IMR-90 (cell line): ENCODE data around the gene NFE2L1. TPM values are rescaled to one million over a fixed set of nuclear protein-coding genes. Genes with fewer than 3 reads are reported as not detected.

Experiments used
- ATAC-seq: fragments of 200-7000 bp; cut with Tn5 transposase; 2 replicates; pipeline ENCODE4 v1.9.1; 2020; ENCODE audit warnings: low read depth, mild to moderate bottlenecking, moderate library complexity
- Bru-seq: library from RNA; stranded (reverse); fragments of 400-500 nt; gene quantifications from one replicate; lab custom pipeline; 2021; lab: Mats Ljungman, UMichigan
- BruChase-seq, 2 experiments: library from RNA; stranded (reverse); fragments of 400-500 nt; gene quantifications; one replicate each; lab custom pipeline; 2021; lab: Mats Ljungman, UMichigan
- BruUV-seq: library from RNA; stranded (reverse); fragments of 400-500 nt; replicated peaks from 2 replicates; lab custom pipeline; 2021; lab: Mats Ljungman, UMichigan
- CTCF ChIA-PET: fragments of 300-600 bp; formaldehyde crosslinking; extraction: SDS; loops from one replicate; lab custom pipeline; 2021; ENCODE audit warnings: antibody characterized with exemption; lab: Yijun Ruan, JAX
- POLR2A ChIA-PET: fragments of 300-600 bp; sonication (Branson Sonifier 250); formaldehyde crosslinking; loops from one replicate; lab custom pipeline; 2022; ENCODE audit warnings: antibody characterized with exemption; ENCODE audit not compliant: unreplicated experiment; lab: Charles Lee
- DNase-seq: peaks from one replicate; pipeline ENCODE4 v3.0.0; 2013
- H2AFZ ChIP-seq: replicated peaks from 2 replicates; pipeline ENCODE3; 2013; ENCODE audit warnings: low read length, mild to moderate bottlenecking; ENCODE audit not compliant: poor library complexity
- H2AK5ac ChIP-seq: 2 replicates; pipeline ENCODE4 v1.6.1; 2013; ENCODE audit warnings: low read depth, low read length, inconsistent platforms
- H2AK9ac ChIP-seq: replicated peaks from 2 replicates; pipeline ENCODE3; 2013; ENCODE audit warnings: mild to moderate bottlenecking, low read depth, low read length, moderate library complexity; ENCODE audit not compliant: poor library complexity
- H2BK120ac ChIP-seq: 2 replicates; pipeline ENCODE4 v1.6.1; 2013; ENCODE audit warnings: low read depth, low read length, inconsistent platforms
- H2BK15ac ChIP-seq: 3 replicates; pipeline ENCODE4 v1.6.1; 2013; ENCODE audit warnings: low read depth, low read length, inconsistent platforms
- H2BK20ac ChIP-seq: 2 replicates; pipeline ENCODE4 v1.6.1; 2013; ENCODE audit warnings: low read depth, mild to moderate bottlenecking, inconsistent platforms, low read length, moderate library complexity
- H2BK5ac ChIP-seq: 2 replicates; pipeline ENCODE4 v1.6.1; 2013; ENCODE audit warnings: mild to moderate bottlenecking, low read depth, low read length, inconsistent platforms; ENCODE audit not compliant: poor library complexity, severe bottlenecking
- H3K14ac ChIP-seq: replicated peaks from 2 replicates; pipeline ENCODE4 v1.6.1; 2013; ENCODE audit warnings: low read depth, low read length, inconsistent platforms
- H3K18ac ChIP-seq: 2 replicates; pipeline ENCODE4 v1.6.1; 2013; ENCODE audit warnings: low read depth, low read length, control low read depth
- H3K23ac ChIP-seq: 2 replicates; pipeline ENCODE4 v1.6.1; 2013; ENCODE audit warnings: low read depth, low read length, inconsistent platforms
- H3K27ac ChIP-seq: 2 replicates; pipeline ENCODE4 v1.5.1; 2013; ENCODE audit warnings: mild to moderate bottlenecking, control low read depth, low read length; ENCODE audit not compliant: insufficient read depth
- H3K27me3 ChIP-seq: 2 replicates; pipeline ENCODE4 v1.6.1; 2013; ENCODE audit warnings: low read length; ENCODE audit not compliant: control insufficient read depth, insufficient read depth
- H3K36me3 ChIP-seq: 2 replicates; pipeline ENCODE4 v1.6.1; 2013; ENCODE audit warnings: low read length, mixed read lengths; ENCODE audit not compliant: control insufficient read depth, insufficient read depth
- H3K4ac ChIP-seq: 2 replicates; pipeline ENCODE4 v1.6.1; 2013; ENCODE audit warnings: low read depth, low read length, inconsistent platforms
- H3K4me1 ChIP-seq: 2 replicates; pipeline ENCODE4 v1.6.1; 2013; ENCODE audit warnings: low read length, mixed read lengths; ENCODE audit not compliant: control insufficient read depth, insufficient read depth
- H3K4me2 ChIP-seq: 2 replicates; pipeline ENCODE4 v1.6.1; 2013; ENCODE audit warnings: low read depth, mild to moderate bottlenecking, control low read depth, low read length, moderate library complexity
- H3K4me3 ChIP-seq: 2 replicates; pipeline ENCODE4 v1.5.1; 2013; ENCODE audit warnings: low read depth, mild to moderate bottlenecking, control low read depth, low read length, moderate library complexity; ENCODE audit not compliant: insufficient read depth
- H3K56ac ChIP-seq: 2 replicates; pipeline ENCODE4 v1.6.1; 2013; ENCODE audit warnings: low read length, inconsistent platforms; ENCODE audit not compliant: insufficient read depth; ENCODE audit errors: extremely low read depth
- H3K79me1 ChIP-seq, 2 experiments: 2 replicates each; pipeline ENCODE4 v1.6.1; 2013; ENCODE audit warnings: low read length in 2 of 2, inconsistent platforms in 1 of 2, low read depth in 1 of 2
- H3K9ac ChIP-seq: 2 replicates; pipeline ENCODE4 v1.6.1; 2013; ENCODE audit warnings: low read depth, low read length, control low read depth
- H3K9me1 ChIP-seq: 2 replicates; pipeline ENCODE4 v1.6.1; 2013; ENCODE audit warnings: low read length, inconsistent platforms; ENCODE audit not compliant: insufficient read depth
- H3K9me3 ChIP-seq: 2 replicates; pipeline ENCODE4 v1.6.1; 2013; ENCODE audit warnings: low read length; ENCODE audit not compliant: control insufficient read depth, insufficient read depth
- H4K20me1 ChIP-seq: 2 replicates; pipeline ENCODE4 v1.6.1; 2013; ENCODE audit warnings: low read length, inconsistent platforms; ENCODE audit not compliant: insufficient read depth
- H4K5ac ChIP-seq: 2 replicates; pipeline ENCODE4 v1.6.1; 2013; ENCODE audit warnings: mild to moderate bottlenecking, low read depth, low read length, control low read depth
- H4K8ac ChIP-seq, 2 experiments: 2 replicates each; pipeline ENCODE4 v1.6.1; 2013; ENCODE audit warnings: low read depth in 2 of 2, low read length in 2 of 2, control low read depth in 1 of 2, inconsistent platforms in 1 of 2
- H4K91ac ChIP-seq: 2 replicates; pipeline ENCODE4 v1.6.1; 2013; ENCODE audit warnings: low read depth, low read length, inconsistent platforms; ENCODE audit not compliant: insufficient read depth
- BHLHE40 ChIP-seq: fragments of 150-350 bp; IDR thresholded peaks from 2 replicates; pipeline ENCODE4 v1.6.1; 2016; ENCODE audit warnings: mild to moderate bottlenecking, low read depth, low read length
- CEBPB ChIP-seq: IDR thresholded peaks from 2 replicates; pipeline ENCODE4 v1.6.1; 2012; ENCODE audit warnings: low read depth, low read length, improper control_type of control experiment
- MAFK ChIP-seq: IDR thresholded peaks from 2 replicates; pipeline ENCODE4 v1.6.1; 2012; ENCODE audit warnings: low read depth, low read length, improper control_type of control experiment
- MXI1 ChIP-seq: IDR thresholded peaks from 2 replicates; pipeline ENCODE4 v1.6.1; 2012; ENCODE audit warnings: low read depth, mild to moderate bottlenecking, low read length, moderate library complexity, borderline replicate concordance
- NFE2L2 ChIP-seq: fragments of 150-350 bp; IDR thresholded peaks from 2 replicates; pipeline ENCODE4 v1.6.1; 2016; ENCODE audit warnings: low read depth, mild to moderate bottlenecking, low read length
- POLR2A ChIP-seq: IDR thresholded peaks from 2 replicates; pipeline ENCODE4 v1.6.1; 2012; ENCODE audit warnings: mild to moderate bottlenecking, low read depth, low read length
- RAD21 ChIP-seq: IDR thresholded peaks from 2 replicates; pipeline ENCODE4 v1.6.1; 2012; ENCODE audit warnings: low read length, improper control_type of control experiment
- RCOR1 ChIP-seq: IDR thresholded peaks from 2 replicates; pipeline ENCODE4 v1.6.1; 2012; ENCODE audit warnings: mild to moderate bottlenecking, low read length, improper control_type of control experiment; ENCODE audit not compliant: insufficient replicate concordance
- RFX5 ChIP-seq: IDR thresholded peaks from 2 replicates; pipeline ENCODE4 v1.8.0; 2012; ENCODE audit warnings: low read depth, mild to moderate bottlenecking, low read length, moderate library complexity
- SMC3 ChIP-seq: fragments of 150-350 bp; IDR thresholded peaks from 2 replicates; pipeline ENCODE4 v1.6.1; 2016; ENCODE audit warnings: low read depth, mild to moderate bottlenecking, antibody characterized with exemption, low read length, moderate library complexity
- USF2 ChIP-seq: fragments of 150-350 bp; IDR thresholded peaks from 2 replicates; pipeline ENCODE4 v1.6.1; 2017; ENCODE audit warnings: mild to moderate bottlenecking, antibody characterized with exemption, low read length, low read depth
- WGBS, 2 experiments: methylation state at CpG; one replicate each; pipeline versions ENCODE4 v1.1.5 to v1.1.7; 2013; ENCODE audit warnings: missing lambda C conversion rate in 2 of 2; ENCODE audit not compliant: insufficient read length in 1 of 2; ENCODE audit errors: extremely low coverage in 2 of 2; 5-methylcytosine and 5-hydroxymethylcytosine counted together
- dilution Hi-C: fragments of 300-500 bp; cut with HindIII; formaldehyde crosslinking; loops from one replicate; pipeline ENCODE4 v1.14.3; 2018; ENCODE audit warnings: low sequenced_read_pairs; ENCODE audit not compliant: unreplicated experiment
- in situ Hi-C: fragments of 300-500 bp; cut with MboI; formaldehyde crosslinking; loops from 3 replicates; pipeline ENCODE4 v1.14.3; 2019; ENCODE audit warnings: low sequenced_read_pairs, inconsistent platforms, mixed read lengths
- intact Hi-C: fragments of 100-400 bp; cut with micrococcal nuclease; formaldehyde crosslinking; loops from 2 replicates; pipeline ENCODE4 v1.10.0; 2022
- long read RNA-seq: library from polyadenylated mRNA; unstranded; transcript quantifications from one replicate; pipeline ENCODE4 v2.0.0, GENCODE V29; 2021; ENCODE audit not compliant: unreplicated experiment
- polyA plus RNA-seq, 3 experiments: library from polyadenylated mRNA; depleted of rRNA; stranded (reverse); fragments of >200 nt; gene quantifications; 2 replicates each; pipeline ENCODE4 v1.2.3, GENCODE V29; 2012; ENCODE audit warnings: low replicate concordance in 1 of 3
- total RNA-seq: library from RNA; depleted of rRNA; stranded (reverse); fragments of >200 nt; gene quantifications from 2 replicates; pipeline ENCODE4 v1.2.3, GENCODE V29; 2012; rRNA removed

Gene NFE2L1, protein sequence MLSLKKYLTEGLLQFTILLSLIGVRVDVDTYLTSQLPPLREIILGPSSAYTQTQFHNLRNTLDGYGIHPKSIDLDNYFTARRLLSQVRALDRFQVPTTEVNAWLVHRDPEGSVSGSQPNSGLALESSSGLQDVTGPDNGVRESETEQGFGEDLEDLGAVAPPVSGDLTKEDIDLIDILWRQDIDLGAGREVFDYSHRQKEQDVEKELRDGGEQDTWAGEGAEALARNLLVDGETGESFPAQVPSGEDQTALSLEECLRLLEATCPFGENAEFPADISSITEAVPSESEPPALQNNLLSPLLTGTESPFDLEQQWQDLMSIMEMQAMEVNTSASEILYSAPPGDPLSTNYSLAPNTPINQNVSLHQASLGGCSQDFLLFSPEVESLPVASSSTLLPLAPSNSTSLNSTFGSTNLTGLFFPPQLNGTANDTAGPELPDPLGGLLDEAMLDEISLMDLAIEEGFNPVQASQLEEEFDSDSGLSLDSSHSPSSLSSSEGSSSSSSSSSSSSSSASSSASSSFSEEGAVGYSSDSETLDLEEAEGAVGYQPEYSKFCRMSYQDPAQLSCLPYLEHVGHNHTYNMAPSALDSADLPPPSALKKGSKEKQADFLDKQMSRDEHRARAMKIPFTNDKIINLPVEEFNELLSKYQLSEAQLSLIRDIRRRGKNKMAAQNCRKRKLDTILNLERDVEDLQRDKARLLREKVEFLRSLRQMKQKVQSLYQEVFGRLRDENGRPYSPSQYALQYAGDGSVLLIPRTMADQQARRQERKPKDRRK
- total RNA-seq (35.6 and 42.8 TPM in 2 replicates), polyA plus RNA-seq (2012; rRNA removed) (122 and 125 TPM in 2 replicates), Bru-seq, nascent RNA (percentile 92 among the genes with signal in this experiment), BruChase-seq, experiment 1, labeled RNA remaining after a 6-hour chase (percentile 98 among the genes with signal in this experiment), BruChase-seq, experiment 2, labeled RNA remaining after a 2-hour chase (percentile 97 among the genes with signal in this experiment)
- polyA plus RNA-seq (2012; cell fraction: cytosol; rRNA removed), result 97.7 and 130 TPM in 2 replicates
- 91.5 and 108 TPM in 2 replicates for polyA plus RNA-seq (2012; cell fraction: nucleus; rRNA removed; ENCODE audit: low replicate concordance)
- long read RNA-seq, full-length matches to known transcripts, result 5 of 74 reads
- long read RNA-seq, partial matches to known transcripts, result 12 of 74 reads
- long read RNA-seq, other reads (novel, unspliced or antisense), result 57 of 74 reads

GRCh38 chr17:48047741-48048383 lies at the start of gene NFE2L1:
TSS of gene NFE2L1 (plus strand) at chr17:48048359. CDS start at chr17:48051119, 2,760 bp downstream.
- Histone ChIP-seq H4K20me1 (peaks cover 27% of the 10 kb centered on the region), H3K79me1 (peaks cover 16 to 66% of the 10 kb centered on the region in 2 experiments), H3K18ac (peak within 1 kb of the TSS; percentile 92), H2BK15ac (peak within 1 kb of the TSS; percentile 87), H3K4me1 (peaks cover 24% of the 10 kb centered on the region), H3K4ac (peak within 1 kb of the TSS; percentile 99), H3K4me3 (peak within 1 kb of the TSS; percentile 86), H3K9ac (peak within 1 kb of the TSS; percentile 90), H3K27ac (peak within 1 kb of the TSS; percentile 98), H3K56ac (peak within 1 kb of the TSS; percentile 94), H2BK20ac (peak within 1 kb of the TSS; percentile 47; the same call in 1 of the 2 replicates), H3K14ac (peak within 1 kb of the TSS; percentile 97), H3K9me3 (no peaks in the 10 kb centered on the region), H3K4me2 (peak within 1 kb of the TSS; percentile 91), H2AK9ac (peak within 1 kb of the TSS; percentile 100), H3K9me1 (peaks cover 24% of the 10 kb centered on the region), H3K23ac (peak within 1 kb of the TSS; percentile 95), H2AK5ac (peak within 1 kb of the TSS; percentile 100), H4K91ac (peak within 1 kb of the TSS; percentile 99), H3K27me3 (no peaks in the 10 kb centered on the region), H4K5ac (peak within 1 kb of the TSS; percentile 99), H2AFZ (peak within 1 kb of the TSS; percentile 99), H2BK5ac (peak within 1 kb of the TSS; percentile 98), H4K8ac (peak within 1 kb of the TSS; percentile 94 to 100), H3K36me3 (peaks cover 20% of the 10 kb centered on the region), H2BK120ac (peak within 1 kb of the TSS; percentile 87)
- peak; percentile 91 for ATAC-seq
- ChIA-PET POLR2A (interaction anchor here (0.6 to 0.7 kb wide), 2 partner anchors 17 to 1758 kb away, joined by 3 read pairs; no protein-coding TSS in a partner anchor), CTCF (interaction anchor here (0.8 to 1.8 kb wide), 3 partner anchors 21 to 24 kb away, joined by 3 to 11 read pairs (median 6); no protein-coding TSS in a partner anchor)
- peak; percentile 100 for DNase-seq
- intact Hi-C loops (loop anchor here (1.0 to 5.0 kb wide), 2 partner anchors 23 to 444 kb away; no protein-coding TSS in a partner anchor), dilution Hi-C loops (no loop called here), in situ Hi-C loops (no loop called here)
- 1% methylated on average over 16 of the region's 47 CpGs; no CpG with 5 or more reads in 1 of the 2 experiments for WGBS, 2 experiments
- no TSS peak for BruUV-seq
- TF ChIP-seq POLR2A (peak; percentile 90), BHLHE40 (no peak), SMC3 (no peak), CEBPB (peak; percentile 79), RFX5 (no peak), USF2 (peak; percentile 61), MXI1 (no peak), MAFK (no peak), NFE2L2 (peak; percentile 58), RCOR1 (no peak), RAD21 (no peak)
